ENCODE data around the gene SIGLEC7. TPM values are rescaled to one million over a fixed set of nuclear protein-coding genes. Genes with fewer than 3 reads are reported as not detected.

Gene SIGLEC7
- total RNA-seq, 1 donor from 2014 or later, result not detected

DNA sequence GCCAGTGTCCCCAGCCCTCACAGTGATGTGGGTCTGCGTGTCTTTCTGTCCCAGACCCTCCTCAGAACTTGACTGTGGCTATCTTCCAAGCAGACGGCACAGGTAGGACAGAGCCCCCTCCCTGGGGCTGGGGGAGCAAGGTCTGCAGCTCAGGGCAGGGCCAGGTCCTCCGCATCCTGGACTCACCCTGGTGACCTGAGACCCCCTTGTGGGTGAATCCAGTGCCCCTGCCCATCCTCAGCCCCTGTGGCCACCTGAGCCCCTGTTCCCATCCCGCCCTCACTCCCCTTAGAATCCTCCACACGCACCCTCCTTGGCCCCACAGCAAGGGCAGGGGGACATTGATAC is 43.7 kb downstream of the SIGLEC7 start:
- H4K20me1 ChIP-seq (ENCODE audit: low read depth), result no peaks in the 10 kb centered on the region
- no peak overlapping the region for H2AFZ ChIP-seq (replicated peaks)
- H3K4me2 ChIP-seq, result no peak overlapping the region
- H3K27ac Mint-ChIP-seq, result no peak overlapping the region
- no peak overlapping the region for H3K27ac ChIP-seq
- H3K27me3 ChIP-seq, result peaks cover 28% of the 10 kb centered on the region
- no peak overlapping the region for H3K4me3 ChIP-seq
- H3K9ac ChIP-seq, result no peak overlapping the region
- DNase-seq (ENCODE audit: low spot score), result no peak
- TF ChIP-seq, protein P1, sequence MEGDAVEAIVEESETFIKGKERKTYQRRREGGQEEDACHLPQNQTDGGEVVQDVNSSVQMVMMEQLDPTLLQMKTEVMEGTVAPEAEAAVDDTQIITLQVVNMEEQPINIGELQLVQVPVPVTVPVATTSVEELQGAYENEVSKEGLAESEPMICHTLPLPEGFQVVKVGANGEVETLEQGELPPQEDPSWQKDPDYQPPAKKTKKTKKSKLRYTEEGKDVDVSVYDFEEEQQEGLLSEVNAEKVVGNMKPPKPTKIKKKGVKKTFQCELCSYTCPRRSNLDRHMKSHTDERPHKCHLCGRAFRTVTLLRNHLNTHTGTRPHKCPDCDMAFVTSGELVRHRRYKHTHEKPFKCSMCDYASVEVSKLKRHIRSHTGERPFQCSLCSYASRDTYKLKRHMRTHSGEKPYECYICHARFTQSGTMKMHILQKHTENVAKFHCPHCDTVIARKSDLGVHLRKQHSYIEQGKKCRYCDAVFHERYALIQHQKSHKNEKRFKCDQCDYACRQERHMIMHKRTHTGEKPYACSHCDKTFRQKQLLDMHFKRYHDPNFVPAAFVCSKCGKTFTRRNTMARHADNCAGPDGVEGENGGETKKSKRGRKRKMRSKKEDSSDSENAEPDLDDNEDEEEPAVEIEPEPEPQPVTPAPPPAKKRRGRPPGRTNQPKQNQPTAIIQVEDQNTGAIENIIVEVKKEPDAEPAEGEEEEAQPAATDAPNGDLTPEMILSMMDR (IDR thresholded peaks at IDR 0.05), result no peak
- TF ChIP-seq EZH2 (IDR thresholded peaks at IDR 0.05) (no peak), EZH2phosphoT487 (IDR thresholded peaks at IDR 0.05) (no peak)
- H3K4me1 Mint-ChIP-seq, result no peaks in the 10 kb centered on the region
- H3K9me3 ChIP-seq (ENCODE audit: low read depth), result no peaks in the 10 kb centered on the region
- H3K27me3 Mint-ChIP-seq (ENCODE audit: insufficient read depth, low read depth), result peaks cover 2% of the 10 kb centered on the region
- H3F3A ChIP-seq (ENCODE audit: low read depth), result no peaks in the 10 kb centered on the region
- no peaks in the 10 kb centered on the region for H3K79me2 ChIP-seq (ENCODE audit: low read depth)
- no peaks in the 10 kb centered on the region for H3K4me1 ChIP-seq
- no peak overlapping the region for H3K4me3 Mint-ChIP-seq
- no peaks in the 10 kb centered on the region for H3K36me3 Mint-ChIP-seq
- H3K36me3 ChIP-seq, result no peaks in the 10 kb centered on the region
- H3K9me3 Mint-ChIP-seq, result no peaks in the 10 kb centered on the region

DNA sequence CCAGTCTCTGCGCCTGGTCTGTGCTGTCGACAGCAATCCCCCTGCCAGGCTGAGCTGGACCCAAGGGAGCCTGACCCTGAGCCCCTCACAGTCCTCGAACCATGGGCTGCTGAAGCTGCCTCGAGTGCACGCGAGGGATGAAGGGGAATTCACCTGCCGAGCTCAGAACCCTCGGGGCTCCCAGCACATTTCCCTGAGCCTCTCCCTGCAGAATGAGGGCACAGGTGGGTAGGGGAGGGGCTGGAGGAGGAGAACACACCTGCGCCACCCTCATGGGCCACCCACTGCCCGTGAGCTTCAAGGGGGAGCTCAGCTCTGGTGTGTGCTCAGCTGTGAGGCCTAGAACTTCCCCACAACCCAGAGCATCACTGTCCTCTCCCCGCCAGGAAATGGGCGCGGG is 44.2 kb downstream of the SIGLEC7 start:
- H3K9me3 Mint-ChIP-seq, result no peaks in the 10 kb centered on the region
- H3K4me1 ChIP-seq, result no peaks in the 10 kb centered on the region
- H3K79me2 ChIP-seq (ENCODE audit: low read depth), result no peaks in the 10 kb centered on the region
- H3K4me1 Mint-ChIP-seq, result no peaks in the 10 kb centered on the region
- H3K36me3 ChIP-seq, result no peaks in the 10 kb centered on the region
- no peaks in the 10 kb centered on the region for H3F3A ChIP-seq (ENCODE audit: low read depth)
- H3K36me3 Mint-ChIP-seq, result no peaks in the 10 kb centered on the region
- H3K27ac ChIP-seq, result no peak overlapping the region
- no peak overlapping the region for H3K4me2 ChIP-seq
- no peaks in the 10 kb centered on the region for H3K9me3 ChIP-seq (ENCODE audit: low read depth)
- no peaks in the 10 kb centered on the region for H4K20me1 ChIP-seq (ENCODE audit: low read depth)
- H3K4me3 Mint-ChIP-seq, result no peak overlapping the region
- no peak overlapping the region for H3K4me3 ChIP-seq
- no peak overlapping the region for H3K27ac Mint-ChIP-seq
- no peak overlapping the region for H2AFZ ChIP-seq (replicated peaks)
- TF ChIP-seq, protein P1 (IDR thresholded peaks at IDR 0.05), result no peak
- TF ChIP-seq EZH2 (IDR thresholded peaks at IDR 0.05) (no peak), EZH2phosphoT487 (IDR thresholded peaks at IDR 0.05) (no peak)
- no peak overlapping the region for H3K9ac ChIP-seq
- H3K27me3 Mint-ChIP-seq (ENCODE audit: insufficient read depth, low read depth), result peaks cover 2% of the 10 kb centered on the region
- DNase-seq (ENCODE audit: low spot score), result no peak
- H3K27me3 ChIP-seq, result peaks cover 27% of the 10 kb centered on the region

DNA sequence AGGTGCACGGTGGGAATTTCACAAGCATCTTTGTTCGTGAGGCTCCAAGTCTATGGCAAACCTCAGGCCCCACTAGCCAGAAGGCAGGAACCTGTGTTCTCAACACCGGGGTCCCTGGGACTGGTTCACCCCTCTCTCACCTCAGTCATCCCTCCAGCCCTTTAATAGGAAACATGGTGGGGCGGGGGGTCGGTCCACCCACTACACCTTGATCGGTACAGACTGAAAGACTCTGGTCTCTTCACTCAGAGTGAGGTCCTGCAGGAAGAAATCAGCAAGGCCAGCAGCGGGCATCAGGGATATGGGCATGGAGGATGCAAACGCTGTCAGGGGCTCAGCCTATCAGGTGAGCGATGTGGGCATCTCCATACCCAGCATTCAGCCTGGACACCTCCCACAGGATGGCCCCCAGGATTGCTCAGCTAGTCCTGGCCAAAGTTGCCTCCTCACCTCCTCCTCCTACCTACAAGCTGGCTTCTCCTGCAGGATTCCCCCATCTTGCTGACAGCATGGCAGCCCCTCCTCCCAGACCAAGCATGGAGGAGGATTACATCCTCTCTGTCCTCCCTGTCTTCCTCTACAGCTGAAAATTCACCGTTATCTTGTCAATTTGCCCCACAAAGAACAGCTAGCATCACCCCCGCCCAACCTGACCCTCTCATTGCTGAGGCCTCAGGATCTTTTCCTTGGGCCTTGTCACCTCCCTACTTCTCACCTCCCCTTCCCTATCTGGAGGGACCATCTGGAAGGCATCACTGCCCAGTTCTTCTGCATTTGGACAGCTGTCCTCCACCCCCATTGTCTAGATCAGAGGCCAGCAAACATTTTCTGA is 45.5 kb downstream of the SIGLEC7 start:
- H3K27me3 ChIP-seq, result peaks cover 17% of the 10 kb centered on the region
- H3F3A ChIP-seq (ENCODE audit: low read depth), result no peaks in the 10 kb centered on the region
- H3K79me2 ChIP-seq (ENCODE audit: low read depth), result no peaks in the 10 kb centered on the region
- H3K4me2 ChIP-seq, result no peak overlapping the region
- H3K9me3 ChIP-seq (ENCODE audit: low read depth), result no peaks in the 10 kb centered on the region
- no peak overlapping the region for H3K27ac ChIP-seq
- peaks cover 2% of the 10 kb centered on the region for H3K27me3 Mint-ChIP-seq (ENCODE audit: insufficient read depth, low read depth)
- H3K4me3 Mint-ChIP-seq, result no peak overlapping the region
- no peaks in the 10 kb centered on the region for H3K4me1 Mint-ChIP-seq
- H3K27ac Mint-ChIP-seq, result no peak overlapping the region
- H3K36me3 Mint-ChIP-seq, result no peaks in the 10 kb centered on the region
- H3K9me3 Mint-ChIP-seq, result no peaks in the 10 kb centered on the region
- H3K9ac ChIP-seq, result no peak overlapping the region
- TF ChIP-seq EZH2phosphoT487 (IDR thresholded peaks at IDR 0.05) (no peak), EZH2 (IDR thresholded peaks at IDR 0.05) (no peak)
- TF ChIP-seq, protein P1 (IDR thresholded peaks at IDR 0.05), result no peak
- H3K4me3 ChIP-seq, result no peak overlapping the region
- no peaks in the 10 kb centered on the region for H4K20me1 ChIP-seq (ENCODE audit: low read depth)
- no peak overlapping the region for H2AFZ ChIP-seq (replicated peaks)
- H3K4me1 ChIP-seq, result no peaks in the 10 kb centered on the region
- H3K36me3 ChIP-seq, result no peaks in the 10 kb centered on the region
- no peak for DNase-seq (ENCODE audit: low spot score)
